Neuronal stem cell (in vitro differentiated cells): ENCODE measurements around the gene OR11H12. TPM values are rescaled to one million over a fixed set of nuclear protein-coding genes. Genes with fewer than 3 reads are reported as not detected.
"Not testable (repeated sequence)": the region's sequence is repeated elsewhere in the genome, so short reads cannot be mapped to it uniquely, and the experiment has no call there.

Experiments
- DNase-seq: peaks from one replicate; pipeline ENCODE4 v3.0.0-alpha.2; 2013; ENCODE audit warnings: low spot score
- H2AFZ ChIP-seq: one replicate; pipeline ENCODE4 v1.6.1; 2013; ENCODE audit warnings: mild to moderate bottlenecking, low read length, inconsistent platforms
- H2AK5ac ChIP-seq: 2 replicates; pipeline ENCODE4 v1.6.1; 2013; ENCODE audit warnings: low read depth, mild to moderate bottlenecking, inconsistent platforms, low read length, moderate library complexity, mixed read lengths
- H2BK120ac ChIP-seq: 2 replicates; pipeline ENCODE4 v1.6.1; 2013; ENCODE audit warnings: low read depth, mild to moderate bottlenecking, inconsistent platforms, low read length, moderate library complexity, mixed read lengths
- H2BK12ac ChIP-seq: one replicate; pipeline ENCODE4 v1.6.1; 2013; ENCODE audit warnings: low read length, inconsistent platforms
- H2BK15ac ChIP-seq: 2 replicates; pipeline ENCODE4 v1.6.1; 2013; ENCODE audit warnings: mild to moderate bottlenecking, low read length, inconsistent platforms, mixed read lengths
- H2BK5ac ChIP-seq: one replicate; pipeline ENCODE4 v1.6.1; 2013; ENCODE audit warnings: inconsistent platforms, mild to moderate bottlenecking, low read length, moderate library complexity
- H3K14ac ChIP-seq: one replicate; pipeline ENCODE4 v1.6.1; 2013; ENCODE audit warnings: low read length, inconsistent platforms
- H3K18ac ChIP-seq: 2 replicates; pipeline ENCODE4 v1.6.1; 2013; ENCODE audit warnings: low read length, inconsistent platforms
- H3K23ac ChIP-seq: 2 replicates; pipeline ENCODE4 v1.6.1; 2013; ENCODE audit warnings: low read depth, mild to moderate bottlenecking, mixed read lengths, low read length, inconsistent platforms; ENCODE audit not compliant: poor library complexity
- H3K27ac ChIP-seq: replicated peaks from 3 replicates; pipeline ENCODE4 v1.5.1; 2013; ENCODE audit warnings: low read length, inconsistent platforms
- H3K27me3 ChIP-seq, 3 experiments: 2 replicates each; pipeline ENCODE4 v1.6.1; 2013; ENCODE audit warnings: low read length in 3 of 3, mild to moderate bottlenecking in 2 of 3, inconsistent platforms in 1 of 3, low read depth in 1 of 3, mixed read lengths in 1 of 3, moderate library complexity in 1 of 3; ENCODE audit not compliant: control insufficient read depth in 3 of 3, insufficient read depth in 3 of 3
- H3K36me3 ChIP-seq, 2 donors: replicated peaks in 1 of 2; 2 replicates each; pipeline ENCODE4 v1.6.1; 2013; ENCODE audit warnings: low read length in 2 of 2; ENCODE audit not compliant: control insufficient read depth in 2 of 2, insufficient read depth in 2 of 2
- H3K4ac ChIP-seq: 2 replicates; pipeline ENCODE4 v1.6.1; 2013; ENCODE audit warnings: inconsistent platforms, mild to moderate bottlenecking, low read length, moderate library complexity
- H3K4me1 ChIP-seq, 2 donors: 1 replicate in 1 of 2; 2 replicates in 1 of 2; pipeline ENCODE4 v1.6.1; 2013; ENCODE audit warnings: low read length in 2 of 2, low read depth in 1 of 2; ENCODE audit not compliant: control insufficient read depth in 2 of 2, insufficient read depth in 1 of 2
- H3K4me2 ChIP-seq: one replicate; pipeline ENCODE4 v1.6.1; 2013; ENCODE audit warnings: mild to moderate bottlenecking, low read length, inconsistent platforms; ENCODE audit not compliant: insufficient read depth, poor library complexity, severe bottlenecking
- H3K4me3 ChIP-seq, 2 donors: 2 replicates each; pipeline ENCODE4 v1.5.1; 2013; ENCODE audit warnings: low read length in 2 of 2, mild to moderate bottlenecking in 2 of 2, inconsistent platforms in 1 of 2, moderate library complexity in 1 of 2
- H3K79me1 ChIP-seq: one replicate; pipeline ENCODE4 v1.6.1; 2013; ENCODE audit warnings: low read depth, mild to moderate bottlenecking, inconsistent platforms, low read length, moderate library complexity
- H3K9ac ChIP-seq: one replicate; pipeline ENCODE4 v1.6.1; 2013; ENCODE audit warnings: mild to moderate bottlenecking, low read depth, low read length, inconsistent platforms; ENCODE audit not compliant: poor library complexity
- H3K9me3 ChIP-seq, 2 donors: replicated peaks in 1 of 2; 2 replicates each; pipeline versions ENCODE3 to v1.6.1; 2013; ENCODE audit warnings: low read length in 2 of 2, mild to moderate bottlenecking in 2 of 2, inconsistent platforms in 1 of 2, low read depth in 1 of 2, mixed read lengths in 1 of 2, moderate library complexity in 1 of 2; ENCODE audit not compliant: control insufficient read depth in 2 of 2, insufficient read depth in 1 of 2
- H4K8ac ChIP-seq: one replicate; pipeline ENCODE4 v1.6.1; 2013; ENCODE audit warnings: low read depth, mild to moderate bottlenecking, inconsistent platforms, low read length, moderate library complexity
- H4K91ac ChIP-seq: one replicate; pipeline ENCODE4 v1.6.1; 2013; ENCODE audit warnings: low read length, low read depth, mild to moderate bottlenecking, inconsistent platforms; ENCODE audit not compliant: poor library complexity
- WGBS, 2 donors: extraction: QIAGEN DNeasy Blood & Tissue Kit; methylation state at CpG; one replicate each; pipeline ENCODE4 v1.1.7; 2013; ENCODE audit warnings: missing lambda C conversion rate in 2 of 2, mixed read lengths in 1 of 2; ENCODE audit not compliant: insufficient read length in 2 of 2, insufficient replicate concordance in 1 of 2; ENCODE audit errors: extremely low coverage in 2 of 2; 5-methylcytosine and 5-hydroxymethylcytosine counted together
- small RNA-seq: library from polyadenylated mRNA; stranded (forward); fragments of <200 nt; extraction: miRNeasy Mini kit (QIAGEN cat#:217004); gene quantifications from one replicate; pipeline ENCODE3, GENCODE V24; 2013; ENCODE audit not compliant: insufficient read depth

The OR11H12 gene

DNA sequence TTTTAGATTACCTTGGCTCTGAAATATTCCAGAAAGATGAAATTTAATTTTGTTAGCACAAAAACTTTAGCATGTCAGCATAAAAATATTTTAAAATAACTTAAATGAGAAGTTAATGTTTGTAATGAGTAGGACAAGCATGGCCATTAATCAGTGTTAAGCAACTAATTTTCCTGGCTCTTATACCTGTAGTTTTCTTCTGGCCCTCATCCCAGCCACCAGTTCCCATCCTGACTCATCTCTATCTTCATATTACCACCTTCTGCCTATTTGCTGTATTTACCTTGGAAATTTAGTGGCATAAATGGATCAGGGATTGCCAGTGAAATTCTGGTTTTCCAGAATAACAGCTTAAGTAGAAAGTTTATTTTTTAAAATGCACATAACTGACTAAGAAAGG is 37.1 kb downstream of the OR11H12 start:
- H3K9ac ChIP-seq, result not testable (repeated sequence)

DNA sequence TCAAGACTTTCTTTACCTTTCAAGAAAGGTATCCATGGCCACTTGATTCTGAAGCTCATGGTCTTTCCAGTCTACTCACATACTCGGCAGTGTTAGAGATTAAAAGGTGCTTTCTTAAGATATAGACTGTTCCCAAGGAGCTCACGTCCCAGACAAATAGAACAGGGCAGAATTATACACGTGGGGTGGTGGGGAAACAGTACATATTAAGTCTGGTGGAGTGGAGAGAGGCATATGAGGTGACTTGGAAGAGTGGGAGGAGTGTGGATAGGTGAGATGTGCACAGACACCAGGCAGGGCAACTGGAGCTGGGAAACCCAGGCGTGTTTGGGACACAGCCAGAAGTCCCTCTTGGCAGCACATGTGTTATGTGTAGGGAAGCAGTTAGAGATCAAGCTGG is 37.9 kb downstream of the OR11H12 start:
- H4K91ac ChIP-seq, H3K18ac ChIP-seq, H3K4ac ChIP-seq, H3K23ac ChIP-seq, H3K36me3 ChIP-seq, H3K14ac ChIP-seq, DNase-seq, H3K27me3 ChIP-seq, H2BK120ac ChIP-seq, H3K4me2 ChIP-seq, H2BK5ac ChIP-seq, H4K8ac ChIP-seq, H3K9ac ChIP-seq, H2BK12ac ChIP-seq, H2AFZ ChIP-seq, H3K27ac ChIP-seq, H3K79me1 ChIP-seq, H2AK5ac ChIP-seq, H2BK15ac ChIP-seq, H3K4me1 ChIP-seq, H3K9me3 ChIP-seq, H3K4me3 ChIP-seq: not testable (repeated sequence)
- WGBS, 2 donors, result no CpG with 5 or more reads among the region's 4 CpGs

More for the DNA sequence above, 37.1 kb downstream of the OR11H12 start:
- H2AFZ ChIP-seq, H2BK120ac ChIP-seq, H2BK12ac ChIP-seq, H3K36me3 ChIP-seq, H4K91ac ChIP-seq, H3K4me2 ChIP-seq, H2AK5ac ChIP-seq, H3K23ac ChIP-seq, H3K27me3 ChIP-seq, H3K4ac ChIP-seq, H2BK5ac ChIP-seq, H3K18ac ChIP-seq, H4K8ac ChIP-seq, H2BK15ac ChIP-seq, H3K14ac ChIP-seq, H3K9me3 ChIP-seq, H3K79me1 ChIP-seq, H3K4me3 ChIP-seq, H3K4me1 ChIP-seq, H3K27ac ChIP-seq, DNase-seq: not testable (repeated sequence)

DNA sequence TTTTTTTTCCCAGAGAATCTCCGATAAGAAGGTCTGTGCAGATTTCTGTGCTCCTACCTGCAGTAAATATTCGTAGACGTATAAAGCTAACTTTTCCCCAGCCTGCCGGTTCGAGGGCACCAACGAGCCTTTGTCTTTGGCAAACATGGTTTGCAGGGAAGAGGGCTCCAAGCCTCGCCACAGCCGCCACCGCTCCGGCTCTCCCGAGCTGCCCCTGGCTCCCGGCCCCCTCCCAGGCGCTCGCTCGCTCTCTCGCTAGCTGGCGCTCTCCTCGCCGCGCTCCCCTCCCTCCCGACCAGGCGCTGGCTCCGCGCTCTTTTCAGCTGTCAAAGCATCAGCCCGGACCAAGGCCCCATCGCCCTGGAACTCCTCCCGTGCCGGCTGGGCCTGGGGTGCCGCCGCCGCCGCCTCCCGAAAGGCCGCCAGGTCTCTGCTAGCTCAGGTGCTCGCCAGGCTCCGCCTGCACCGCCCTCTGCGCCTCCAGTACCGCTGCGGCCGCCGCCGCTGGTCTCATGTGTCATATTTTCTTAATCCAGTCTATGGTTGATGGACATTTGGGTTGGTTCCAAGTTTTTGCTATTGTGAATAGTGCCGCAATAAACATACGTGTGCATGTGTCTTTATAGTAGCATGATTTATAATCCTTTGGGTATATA is 45.3 kb downstream of the OR11H12 start:
- not testable (repeated sequence) for H3K9ac ChIP-seq, H3K4me2 ChIP-seq, H3K27ac ChIP-seq, H2BK5ac ChIP-seq, H3K4ac ChIP-seq, H3K79me1 ChIP-seq, H4K8ac ChIP-seq, H3K23ac ChIP-seq, H3K18ac ChIP-seq, H2AFZ ChIP-seq, H3K4me1 ChIP-seq, H3K36me3 ChIP-seq, DNase-seq, H2BK120ac ChIP-seq, H3K9me3 ChIP-seq, H3K27me3 ChIP-seq, H2BK12ac ChIP-seq, H3K4me3 ChIP-seq, H4K91ac ChIP-seq, H3K14ac ChIP-seq, H2BK15ac ChIP-seq, H2AK5ac ChIP-seq
- WGBS, 2 donors, result no CpG with 5 or more reads among the region's 45 CpGs

Small RNA genes lying within 50 kb of the gene (small RNA-seq; reads per million reads assigned to genes)
- not detected for gene CR383656.6
- not detected for gene CR383656.7
- not detected for gene CR383656.9
